IMR-90 (cell line): ENCODE results near the gene FBXW7.

Source experiments
- CEBPB ChIP-seq: IDR thresholded peaks from 2 replicates; pipeline ENCODE4 v1.6.1; 2012; ENCODE audit warnings: low read depth, low read length, improper control_type of control experiment
- CTCF ChIP-seq: conservative IDR thresholded peaks from 2 replicates; pipeline ENCODE4 v1.5.1; 2012; ENCODE audit warnings: mild to moderate bottlenecking, low read depth, low read length, improper control_type of control experiment
- MAFK ChIP-seq: IDR thresholded peaks from 2 replicates; pipeline ENCODE4 v1.6.1; 2012; ENCODE audit warnings: low read depth, low read length, improper control_type of control experiment
- MXI1 ChIP-seq: IDR thresholded peaks from 2 replicates; pipeline ENCODE4 v1.6.1; 2012; ENCODE audit warnings: low read depth, mild to moderate bottlenecking, low read length, moderate library complexity, borderline replicate concordance
- NFE2L2 ChIP-seq: fragments of 150-350 bp; IDR thresholded peaks from 2 replicates; pipeline ENCODE4 v1.6.1; 2016; ENCODE audit warnings: low read depth, mild to moderate bottlenecking, low read length
- RAD21 ChIP-seq: IDR thresholded peaks from 2 replicates; pipeline ENCODE4 v1.6.1; 2012; ENCODE audit warnings: low read length, improper control_type of control experiment
- USF2 ChIP-seq: fragments of 150-350 bp; IDR thresholded peaks from 2 replicates; pipeline ENCODE4 v1.6.1; 2017; ENCODE audit warnings: mild to moderate bottlenecking, antibody characterized with exemption, low read length, low read depth

- no peak for TF ChIP-seq CTCF
- no peak for TF ChIP-seq CEBPB
- TF ChIP-seq USF2 = no peak
- no peak for TF ChIP-seq NFE2L2
- no peak for TF ChIP-seq RAD21
- no peak for TF ChIP-seq MXI1
- no peak for TF ChIP-seq MAFK
These were observed 245.4 kb downstream of the FBXW7 start for GRCh38 chr4:152290366-152290921.
